HL-60/S4 treated with retinoic acid at 250 ng/mL for 4 days and 3 days (cell line): ENCODE measurements around the gene EFEMP2.

Source experiments
- in situ Hi-C: fragments of 300-500 bp; cut with MboI; formaldehyde crosslinking; loops from 2 replicates; pipeline ENCODE4 v1.7.0; 2022; ENCODE audit warnings: low sequenced_read_pairs

EFEMP2 gene

GRCh38 chr11:65867284-65868071, 5.1 kb downstream of the EFEMP2 start:
- in situ Hi-C loops: no loop called here

- in situ Hi-C loops: no loop called here
These were observed 5.9 kb downstream of the EFEMP2 start for GRCh38 chr11:65866509-65867283.

GRCh38 chr11:65865550-65866172, 6.9 kb downstream of the EFEMP2 start:
- in situ Hi-C loops: no loop called here

- in situ Hi-C loops: no loop called here
These were observed 7.7 kb downstream of the EFEMP2 start for GRCh38 chr11:65864706-65865471.

GRCh38 chr11:65863889-65864705, 8.5 kb downstream of the EFEMP2 start:
- in situ Hi-C loops: no loop called here

- in situ Hi-C loops: no loop called here
These were observed 9.4 kb downstream of the EFEMP2 start for GRCh38 chr11:65862941-65863888.

- in situ Hi-C loops: no loop called here
These were observed 10.3 kb downstream of the EFEMP2 start for GRCh38 chr11:65862191-65862735.

GRCh38 chr11:65861533-65862183, 10.9 kb downstream of the EFEMP2 start:
- in situ Hi-C loops: no loop called here

- in situ Hi-C loops: no loop called here
These were observed 11.5 kb downstream of the EFEMP2 start for GRCh38 chr11:65861165-65861505.

- in situ Hi-C loops: no loop called here
These were observed 12.1 kb downstream of the EFEMP2 start, which contains the start of gene MUS81 for GRCh38 chr11:65860278-65861164. MUS81 (plus strand) TSS chr11:65860433; CDS start chr11:65860754, 321 bp downstream.

GRCh38 chr11:65859812-65860277, 12.8 kb downstream of the EFEMP2 start:
- in situ Hi-C loops: no loop called here

- in situ Hi-C loops: no loop called here
These were observed 13.3 kb downstream of the EFEMP2 start for GRCh38 chr11:65859095-65859811.

- in situ Hi-C loops: no loop called here
These were observed 13.9 kb downstream of the EFEMP2 start for GRCh38 chr11:65858681-65859087.

- in situ Hi-C loops: no loop called here
These were observed 14.5 kb downstream of the EFEMP2 start, which contains the start of gene CFL1 for GRCh38 chr11:65857853-65858680. CFL1 (minus strand) TSS chr11:65858180; CDS start chr11:65858099, 81 bp downstream.

- in situ Hi-C loops: no loop called here
These were observed 15.1 kb downstream of the EFEMP2 start for GRCh38 chr11:65857500-65857852.
